Hepatocyte (in vitro differentiated cells): ENCODE results near the gene ARHGAP42. TPM values are rescaled to one million over a fixed set of nuclear protein-coding genes. Genes with fewer than 3 reads are reported as not detected.

Source experiments
- DNase-seq: peaks from one replicate; pipeline ENCODE4 v3.0.0-alpha.2; 2016; ENCODE audit warnings: low spot score
- H2AFZ ChIP-seq: fragments of 200-600 bp; sonication (generic); 2 replicates; pipeline ENCODE4 v1.6.0; 2016; ENCODE audit warnings: antibody characterized with exemption, mild to moderate bottlenecking
- H3K27ac ChIP-seq: fragments of 200-600 bp; sonication (generic); 2 replicates; pipeline ENCODE4 v1.5.1; 2016; ENCODE audit warnings: mild to moderate bottlenecking
- H3K27me3 ChIP-seq: fragments of 200-600 bp; sonication (generic); 2 replicates; pipeline ENCODE4 v1.6.1; 2016
- H3K36me3 ChIP-seq: fragments of 200-600 bp; sonication (generic); replicated peaks from 2 replicates; pipeline ENCODE4 v1.5.1; 2016; ENCODE audit warnings: low read depth; ENCODE audit not compliant: insufficient read depth
- H3K4me1 ChIP-seq: fragments of 200-600 bp; sonication (generic); 2 replicates; pipeline ENCODE4 v1.5.1; 2016; ENCODE audit warnings: mild to moderate bottlenecking, moderate library complexity; ENCODE audit not compliant: insufficient read depth
- H3K4me2 ChIP-seq: fragments of 200-600 bp; sonication (generic); 2 replicates; pipeline ENCODE4 v1.6.0; 2016
- H3K4me3 ChIP-seq: fragments of 200-600 bp; sonication (generic); 2 replicates; pipeline ENCODE4 v1.5.1; 2016; ENCODE audit warnings: mild to moderate bottlenecking
- H3K79me2 ChIP-seq: fragments of 200-600 bp; sonication (generic); 2 replicates; pipeline ENCODE4 v1.6.0; 2017; ENCODE audit warnings: mild to moderate bottlenecking
- H3K9me2 ChIP-seq: fragments of 200-600 bp; sonication (generic); replicated peaks from 2 replicates; pipeline ENCODE4 v1.6.0; 2017; ENCODE audit warnings: mild to moderate bottlenecking; ENCODE audit not compliant: insufficient read depth
- H3K9me3 ChIP-seq: fragments of 200-600 bp; sonication (generic); 2 replicates; pipeline ENCODE4 v1.5.1; 2016; ENCODE audit warnings: low read depth, mild to moderate bottlenecking
- H4K20me1 ChIP-seq: fragments of 200-600 bp; sonication (generic); 2 replicates; pipeline ENCODE4 v1.6.0; 2016; ENCODE audit warnings: mild to moderate bottlenecking; ENCODE audit not compliant: insufficient read depth, poor library complexity, severe bottlenecking
- CTCF ChIP-seq: fragments of 200-600 bp; sonication (generic); IDR thresholded peaks from 2 replicates; pipeline ENCODE4 v1.5.1; 2016; ENCODE audit warnings: antibody characterized with exemption, mild to moderate bottlenecking; ENCODE audit not compliant: poor library complexity
- EZH2 ChIP-seq: fragments of 200-600 bp; sonication (generic); IDR thresholded peaks from 2 replicates; pipeline ENCODE4 v1.6.1; 2016; ENCODE audit warnings: antibody characterized with exemption, mild to moderate bottlenecking, borderline replicate concordance
- EZH2phosphoT487 ChIP-seq: fragments of 200-600 bp; sonication (generic); IDR thresholded peaks from one replicate; pipeline ENCODE4 v1.6.1; 2018; ENCODE audit warnings: antibody characterized with exemption, mild to moderate bottlenecking, low read depth, moderate library complexity; ENCODE audit not compliant: unreplicated experiment, severe bottlenecking
- WGBS: methylation state at CpG from one replicate; pipeline ENCODE4 v1.1.6; 2016; ENCODE audit warnings: low lambda C conversion rate; ENCODE audit errors: missing lambda C conversion rate; 5-methylcytosine and 5-hydroxymethylcytosine counted together
- polyA plus RNA-seq: library from polyadenylated mRNA; unstranded; fragments of >200 nt; fragmentation: Nextera tagmentation; extraction: Ambion mirVana; gene quantifications from 2 replicates; pipeline ENCODE4 v1.2.1, GENCODE V29; 2016
- total RNA-seq: library from RNA; depleted of rRNA; stranded (reverse); fragments of >200 nt; gene quantifications from 2 replicates; pipeline ENCODE4 v1.2.3, GENCODE V29; 2014

The ARHGAP42 gene
- total and polyA plus RNA-seq, 2 experiments from 2014 or later = 8.7 to 26.5 TPM

- no peaks in the 10 kb centered on the region for H3K9me3 ChIP-seq
- no peak for DNase-seq
- no peaks in the 10 kb centered on the region for H3K9me2 ChIP-seq
- H3K79me2 ChIP-seq = no peaks in the 10 kb centered on the region
- 74% methylated on average over 5 of the region's 5 CpGs for WGBS
- H3K4me2 ChIP-seq = no peak overlapping the region
- H3K4me3 ChIP-seq = no peak overlapping the region
- no peak overlapping the region for H2AFZ ChIP-seq
- TF ChIP-seq EZH2 = no peak
- H3K27me3 ChIP-seq = no peaks in the 10 kb centered on the region
- H3K36me3 ChIP-seq = no peaks in the 10 kb centered on the region
- H3K4me1 ChIP-seq = no peaks in the 10 kb centered on the region
- H4K20me1 ChIP-seq = no peaks in the 10 kb centered on the region
- no peak overlapping the region for H3K27ac ChIP-seq
Measured at GRCh38 chr11:100939571-100939970, 252.5 kb downstream of the ARHGAP42 start.

DNA sequence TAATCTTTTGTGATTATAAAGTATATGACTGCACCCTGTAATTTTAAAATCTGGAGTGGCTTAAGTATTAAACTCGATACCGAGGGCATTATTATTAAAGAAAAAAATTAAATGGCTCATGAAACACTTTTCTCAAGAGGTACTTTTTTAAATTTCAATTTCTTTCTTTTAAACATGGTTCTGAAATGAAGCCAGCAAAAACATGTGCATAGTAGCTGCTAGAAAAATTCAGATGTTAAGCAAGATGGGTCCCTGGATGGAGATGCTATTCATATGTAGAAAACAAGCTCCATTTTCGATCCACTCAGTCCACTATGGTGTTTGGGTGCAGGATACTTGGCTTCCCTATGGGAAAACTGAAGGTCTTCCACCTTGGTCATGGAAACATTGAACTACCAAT is 253.0 kb downstream of the ARHGAP42 start:
- no peak overlapping the region for H3K4me3 ChIP-seq
- WGBS = 94% methylated on average over 3 of the region's 3 CpGs
- no peaks in the 10 kb centered on the region for H3K4me1 ChIP-seq
- H3K27ac ChIP-seq = no peak overlapping the region
- no peaks in the 10 kb centered on the region for H3K36me3 ChIP-seq
- H2AFZ ChIP-seq = no peak overlapping the region
- no peak for DNase-seq
- no peaks in the 10 kb centered on the region for H4K20me1 ChIP-seq
- no peak overlapping the region for H3K4me2 ChIP-seq
- no peaks in the 10 kb centered on the region for H3K27me3 ChIP-seq
- no peaks in the 10 kb centered on the region for H3K9me3 ChIP-seq
- H3K79me2 ChIP-seq = no peaks in the 10 kb centered on the region
- H3K9me2 ChIP-seq = no peaks in the 10 kb centered on the region
- TF ChIP-seq EZH2 = no peak
- TF ChIP-seq EZH2phosphoT487 = no peak
- no peak for TF ChIP-seq CTCF

DNA sequence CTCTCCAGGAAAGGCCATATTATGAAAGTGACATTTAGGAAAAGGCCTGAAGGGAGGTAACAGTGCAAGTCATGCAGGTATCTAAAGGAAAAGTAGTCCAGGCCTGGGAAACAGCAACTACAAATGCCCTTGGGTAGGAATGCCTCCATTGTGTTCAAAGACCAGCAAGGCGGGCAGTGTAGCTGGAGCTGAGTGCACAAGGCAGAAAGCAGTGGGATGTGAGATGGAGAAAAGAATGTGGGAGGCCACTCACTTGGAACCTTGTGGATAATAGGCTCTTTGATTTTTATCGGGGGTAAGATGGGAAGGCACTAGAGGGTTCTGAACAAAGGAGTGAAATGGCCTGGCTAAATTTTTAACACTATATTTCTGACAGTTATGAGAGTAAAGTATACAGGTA is 253.9 kb downstream of the ARHGAP42 start:
- WGBS = 88% methylated on average over 2 of the region's 2 CpGs
- TF ChIP-seq EZH2phosphoT487 (no peak), CTCF (no peak), EZH2 (no peak)
- no peak overlapping the region for H3K4me2 ChIP-seq
- no peak for DNase-seq
- H3K79me2 ChIP-seq = no peaks in the 10 kb centered on the region
- no peak overlapping the region for H3K27ac ChIP-seq
- no peaks in the 10 kb centered on the region for H4K20me1 ChIP-seq
- H2AFZ ChIP-seq = no peak overlapping the region
- no peaks in the 10 kb centered on the region for H3K36me3 ChIP-seq
- no peaks in the 10 kb centered on the region for H3K4me1 ChIP-seq
- no peaks in the 10 kb centered on the region for H3K27me3 ChIP-seq
- H3K4me3 ChIP-seq = no peak overlapping the region
- no peaks in the 10 kb centered on the region for H3K9me2 ChIP-seq
- no peaks in the 10 kb centered on the region for H3K9me3 ChIP-seq

DNA sequence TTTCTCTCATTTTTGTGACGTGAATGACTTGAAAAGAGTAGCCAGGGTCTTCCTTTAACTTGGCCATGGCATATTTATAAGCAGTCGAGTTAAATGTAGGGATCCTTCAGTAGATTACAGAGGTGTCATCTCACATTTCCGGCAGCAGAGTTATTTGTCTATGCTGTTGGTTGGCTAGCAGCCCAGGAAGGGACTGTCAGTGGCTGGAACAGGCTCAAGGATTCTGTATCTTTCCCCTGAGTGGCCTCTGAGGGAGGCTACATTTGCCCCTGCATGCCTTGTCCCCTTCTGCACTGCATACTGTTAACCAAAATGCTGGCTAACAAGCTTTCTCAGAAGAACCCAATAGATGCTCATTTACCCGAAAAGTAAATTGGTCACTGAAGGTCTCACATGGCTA is 254.9 kb downstream of the ARHGAP42 start:
- H3K36me3 ChIP-seq = no peaks in the 10 kb centered on the region
- TF ChIP-seq EZH2phosphoT487 (no peak), CTCF (no peak), EZH2 (no peak)
- no peak for DNase-seq
- H3K9me2 ChIP-seq = no peaks in the 10 kb centered on the region
- no peaks in the 10 kb centered on the region for H3K79me2 ChIP-seq
- no peaks in the 10 kb centered on the region for H3K9me3 ChIP-seq
- 66% methylated on average over 4 of the region's 4 CpGs for WGBS
- H3K27me3 ChIP-seq = no peaks in the 10 kb centered on the region
- H3K27ac ChIP-seq = no peak overlapping the region
- H4K20me1 ChIP-seq = no peaks in the 10 kb centered on the region
- no peak overlapping the region for H3K4me3 ChIP-seq
- no peak overlapping the region for H3K4me2 ChIP-seq
- H2AFZ ChIP-seq = no peak overlapping the region
- H3K4me1 ChIP-seq = no peaks in the 10 kb centered on the region
